Left lung (tissue), 10 donors: ENCODE data around the gene HOXB6. TPM values are rescaled to one million over a fixed set of nuclear protein-coding genes. Genes with fewer than 3 reads are reported as not detected.

Source experiments
- ATAC-seq: fragments of 200-7000 bp; cut with Tn5 transposase; one replicate; pipeline ENCODE4 v1.9.1; 2020; ENCODE audit warnings: moderate library complexity
- DNase-seq, 4 donors: peaks; one replicate each; pipeline ENCODE4 v3.0.0-alpha.2; 2013 to 2020
- H3K27ac ChIP-seq, 2 donors: fragments of 200-600 bp; sonication (generic) in 1 of 2; one replicate each; pipeline versions ENCODE4 v1.5.0 to v1.8.0; 2020 to 2021
- H3K27me3 ChIP-seq, 2 donors: fragments of 200-600 bp; sonication (generic) in 1 of 2; one replicate each; pipeline versions ENCODE4 v1.5.0 to v1.8.0; 2020 to 2021
- H3K36me3 ChIP-seq, 2 donors: fragments of 200-600 bp; sonication (generic) in 1 of 2; one replicate each; pipeline versions ENCODE4 v1.5.0 to v1.8.0; 2020 to 2021
- H3K4me1 ChIP-seq, 2 donors: fragments of 200-600 bp; one replicate each; pipeline ENCODE4 v1.8.0; 2021
- H3K4me3 ChIP-seq, 2 donors: fragments of 200-600 bp; sonication (generic) in 1 of 2; one replicate each; pipeline versions ENCODE4 v1.5.0 to v1.8.0; 2020 to 2021; ENCODE audit warnings: mild to moderate bottlenecking in 1 of 2
- H3K9me3 ChIP-seq, 2 donors: fragments of 200-600 bp; sonication (generic) in 1 of 2; one replicate each; pipeline versions ENCODE4 v1.5.0 to v1.8.0; 2020 to 2021
- CTCF ChIP-seq, 2 donors: fragments of 200-600 bp; sonication (generic) in 1 of 2; IDR thresholded peaks; one replicate each; pipeline versions ENCODE4 v1.5.0 to v1.8.0; 2021; ENCODE audit warnings: antibody characterized with exemption in 2 of 2
- intact Hi-C, 2 donors: fragments of 100-400 bp; cut with DNase I; formaldehyde crosslinking; loops; one replicate each; pipeline versions ENCODE4 v1.11.2 to v1.14.2; 2022
- polyA plus RNA-seq, 6 donors: library from polyadenylated mRNA; unstranded; fragments of 120-200 nt; gene quantifications; one replicate each; pipeline ENCODE4 v1.2.1, GENCODE V29; 2013; ENCODE audit not compliant: insufficient read length in 6 of 6
- total RNA-seq, 2 donors: library from RNA; stranded (reverse); fragmentation: NEBNext Ultra II Directional; extraction: Animal tissue kit (Norgen Biotek cat#: 25700); gene quantifications; one replicate each; pipeline ENCODE4 v1.2.1, GENCODE V29; 2021
- donor health status: DM: no; HTN: yes; CAD: no.
- donor health status: DM: no; HTN: no; CAD: no.

The HOXB6 gene
- total and polyA plus RNA-seq, 8 donors, result 5.1 to 17.1 (median 12.1) TPM

- ATAC-seq, result no peak
- intact Hi-C loops, result no loop called here
- H3K27me3 ChIP-seq, result peaks cover 79 to 99% of the 10 kb centered on the region in 2 donors
Measured at GRCh38 chr17:48601539-48602425, 3.0 kb downstream of the HOXB6 start.

GRCh38 chr17:48601207-48601538, 3.6 kb downstream of the HOXB6 start:
- no peaks in the 10 kb centered on the region for H3K36me3 ChIP-seq
- intact Hi-C loops, result no loop called here
- H3K27me3 ChIP-seq, result peaks cover 75 to 99% of the 10 kb centered on the region in 2 donors
- no peak overlapping the region for H3K4me3 ChIP-seq
- H3K27ac ChIP-seq, result no peak overlapping the region
- no peaks in the 10 kb centered on the region for H3K9me3 ChIP-seq
- peaks cover 7 to 27% of the 10 kb centered on the region in 2 donors for H3K4me1 ChIP-seq
- no peak for ATAC-seq
- no peak for DNase-seq
- no peak for TF ChIP-seq CTCF (IDR thresholded peaks at IDR 0.05)

More at GRCh38 chr17:48601539-48602425, 3.0 kb downstream of the HOXB6 start:
- Histone ChIP-seq H3K4me1 (peaks cover 3 to 27% of the 10 kb centered on the region in 2 donors), H3K9me3 (no peaks in the 10 kb centered on the region), H3K36me3 (no peaks in the 10 kb centered on the region), H3K4me3 (no peak overlapping the region), H3K27ac (no peak overlapping the region)
- no peak for TF ChIP-seq CTCF (IDR thresholded peaks at IDR 0.05)
- DNase-seq, result no peak

GRCh38 chr17:48600244-48601098, 4.3 kb downstream of the HOXB6 start:
- Histone ChIP-seq H3K4me3 (no peak overlapping the region), H3K36me3 (no peaks in the 10 kb centered on the region), H3K27me3 (peaks cover 73 to 99% of the 10 kb centered on the region in 2 donors), H3K27ac (no peak overlapping the region), H3K9me3 (no peaks in the 10 kb centered on the region), H3K4me1 (peaks cover 11 to 27% of the 10 kb centered on the region in 2 donors)
- ATAC-seq, result no peak
- no peak for TF ChIP-seq CTCF (IDR thresholded peaks at IDR 0.05)
- DNase-seq, result no peak
- intact Hi-C loops, result no loop called here

- DNase-seq (no peak), ATAC-seq (no peak)
- H3K27ac ChIP-seq, result no peak overlapping the region
- TF ChIP-seq CTCF (IDR thresholded peaks at IDR 0.05), result no peak
- H3K4me3 ChIP-seq, result no peak overlapping the region
- H3K27me3 ChIP-seq, result peaks cover 74 to 99% of the 10 kb centered on the region in 2 donors
- H3K4me1 ChIP-seq, result peaks cover 11 to 29% of the 10 kb centered on the region in 2 donors
- H3K9me3 ChIP-seq, result no peaks in the 10 kb centered on the region
- intact Hi-C loops, result loop anchor here in 1 of 2 donors (10.0 kb wide), 1 partner anchor 255 kb away; no protein-coding TSS in a partner anchor
- H3K36me3 ChIP-seq, result no peaks in the 10 kb centered on the region
Measured at GRCh38 chr17:48599354-48599753, 5.4 kb downstream of the HOXB6 start.

- H3K4me1 ChIP-seq, result peaks cover 11 to 33% of the 10 kb centered on the region in 2 donors
- TF ChIP-seq CTCF (IDR thresholded peaks at IDR 0.05), result no peak
- peaks cover 75 to 99% of the 10 kb centered on the region in 2 donors for H3K27me3 ChIP-seq
- ATAC-seq (no peak), DNase-seq (no peak)
- H3K4me3 ChIP-seq, result no peak overlapping the region
- intact Hi-C loops, result loop anchor here in 1 of 2 donors (10.0 kb wide), 1 partner anchor 254 kb away; no protein-coding TSS in a partner anchor
- H3K36me3 ChIP-seq, result no peaks in the 10 kb centered on the region
- no peak overlapping the region for H3K27ac ChIP-seq
- no peaks in the 10 kb centered on the region for H3K9me3 ChIP-seq
Measured at GRCh38 chr17:48598736-48599135, 6.0 kb downstream of the HOXB6 start.
